Measurements from ENCODE around the gene MAP6.

GRCh38 chr11:75556275-75556674 lies 112.6 kb downstream of the MAP6 start:
- no peak for TF ChIP-seq CTCF (IDR thresholded peaks at IDR 0.05; ENCODE audit: insufficient read depth, low read length, poor library complexity, severe bottlenecking)
- TF ChIP-seq EZH2phosphoT487 (conservative IDR thresholded peaks at IDR 0.05; ENCODE audit: low read length) = no peak

Data from SU-DHL-6 (cell line).